GM12878 (cell line): Measurements from ENCODE around the gene KLHDC9. TPM values are rescaled to one million over a fixed set of nuclear protein-coding genes. Genes with fewer than 3 reads are reported as not detected.

ENCODE experiments used
- ATAC-seq: fragments of 200-7000 bp; cut with Tn5 transposase; 3 replicates; pipeline ENCODE4 v1.9.1; 2020; ENCODE audit warnings: mild to moderate bottlenecking, moderate library complexity
- BruUV-seq: library from RNA; stranded (reverse); fragments of 400-500 nt; replicated peaks from 2 replicates; lab custom pipeline; 2021; lab: Mats Ljungman, UMichigan
- CTCF ChIA-PET: fragments of 300-600 bp; sonication (Branson Sonifier 250); formaldehyde crosslinking; extraction: SDS; loops from one replicate; lab custom pipeline; 2021; ENCODE audit warnings: inconsistent platforms; lab: Yijun Ruan, JAX
- POLR2A ChIA-PET: fragments of 350-600 bp; formaldehyde crosslinking; extraction: SDS; loops from one replicate; lab custom pipeline; 2021; ENCODE audit warnings: inconsistent platforms; lab: Charles Lee
- RAD21 ChIA-PET: fragments of 300-600 bp; sonication (Branson Sonifier 250); formaldehyde crosslinking; loops from one replicate; lab custom pipeline; 2023; ENCODE audit warnings: antibody characterized with exemption; ENCODE audit not compliant: unreplicated experiment; lab: Charles Lee
- SMC1A ChIA-PET: fragments of 300-600 bp; sonication (Branson Sonifier 250); formaldehyde crosslinking; loops from one replicate; lab custom pipeline; 2023; ENCODE audit not compliant: unreplicated experiment, uncharacterized antibody; lab: Charles Lee
- DNase-seq: peaks from one replicate; pipeline ENCODE4 v3.0.0-alpha.2; 2011; ENCODE audit warnings: low read depth, low spot score
- FAIRE-seq: peaks from 3 replicates; lab custom pipeline; 2011; peaks lifted over from hg19 to GRCh38; lab: Jason Lieb, UNC
- H2AFZ ChIP-seq: 2 replicates; pipeline ENCODE4 v1.6.0; 2011; ENCODE audit warnings: low read depth, low read length, control low read depth; ENCODE audit not compliant: control insufficient read depth
- H3K27ac ChIP-seq: 2 replicates; pipeline ENCODE4 v1.5.1; 2011; ENCODE audit warnings: control low read depth; ENCODE audit not compliant: control insufficient read depth, insufficient read depth
- H3K27me3 ChIP-seq, 2 experiments: replicated peaks in 1 of 2; 2 replicates each; pipeline versions ENCODE4 v1.6.0 to v1.6.1; 2011; ENCODE audit warnings: low read length in 1 of 2; ENCODE audit not compliant: control insufficient read depth in 2 of 2, insufficient read depth in 2 of 2
- H3K36me3 ChIP-seq, 2 experiments: 2 replicates each; pipeline ENCODE4 v1.5.1; 2011; ENCODE audit warnings: low read length in 1 of 2; ENCODE audit not compliant: control insufficient read depth in 2 of 2, insufficient read depth in 2 of 2
- H3K4me1 ChIP-seq: 2 replicates; pipeline ENCODE4 v1.6.1; 2011; ENCODE audit warnings: mild to moderate bottlenecking, low read length, moderate library complexity, mixed read lengths; ENCODE audit not compliant: control insufficient read depth, insufficient read depth
- H3K4me2 ChIP-seq: 2 replicates; pipeline ENCODE4 v1.6.0; 2011; ENCODE audit warnings: control low read depth; ENCODE audit not compliant: control insufficient read depth, insufficient read depth
- H3K4me3 ChIP-seq: fragments of 200-600 bp; sonication (generic); 2 replicates; pipeline ENCODE4 v1.5.1; 2016
- H3K79me2 ChIP-seq: 2 replicates; pipeline ENCODE4 v1.6.0; 2011; ENCODE audit warnings: low read length; ENCODE audit not compliant: control insufficient read depth, insufficient read depth
- H3K9ac ChIP-seq: 2 replicates; pipeline ENCODE4 v1.8.0; 2011; ENCODE audit warnings: low read length, control low read depth, mixed read lengths; ENCODE audit not compliant: control insufficient read depth, insufficient read depth
- H3K9me3 ChIP-seq: replicated peaks from 3 replicates; pipeline ENCODE4 v1.5.1; 2011; ENCODE audit warnings: mild to moderate bottlenecking, low read length; ENCODE audit not compliant: control insufficient read depth, insufficient read depth
- H4K20me1 ChIP-seq: 2 replicates; pipeline ENCODE4 v1.6.0; 2011; ENCODE audit not compliant: control insufficient read depth, insufficient read depth
- BACH1 ChIP-seq: fragments of 450-650 bp; IDR thresholded peaks from 2 replicates; pipeline ENCODE4 v1.6.1; 2017; ENCODE audit warnings: mild to moderate bottlenecking, borderline replicate concordance
- CREB1 ChIP-seq: IDR thresholded peaks from 2 replicates; pipeline ENCODE4 v1.6.1; 2012; ENCODE audit warnings: low read depth, mild to moderate bottlenecking, inconsistent platforms
- ETV6 ChIP-seq, 2 experiments: fragments of 450-650 bp in 1 of 2; IDR thresholded peaks in 1 of 2; conservative IDR thresholded peaks in 1 of 2; 2 replicates each; pipeline ENCODE4 v1.6.1; 2014; ENCODE audit warnings: antibody characterized with exemption in 1 of 2, borderline replicate concordance in 1 of 2, low read depth in 1 of 2, mild to moderate bottlenecking in 1 of 2, moderate library complexity in 1 of 2
- HDAC2 ChIP-seq: fragments of 200-600 bp; sonication (generic); IDR thresholded peaks from 2 replicates; pipeline ENCODE4 v1.6.1; 2017
- MEF2A ChIP-seq: IDR thresholded peaks from 2 replicates; pipeline ENCODE4 v1.6.1; 2011; ENCODE audit warnings: low read depth, mild to moderate bottlenecking, low read length, moderate library complexity; ENCODE audit not compliant: insufficient read depth
- MXI1 ChIP-seq: fragments of 150-350 bp; IDR thresholded peaks from 2 replicates; pipeline ENCODE4 v1.6.1; 2011; ENCODE audit warnings: low read depth, mild to moderate bottlenecking, inconsistent platforms, low read length, improper control_type of control experiment
- TBL1XR1 ChIP-seq: IDR thresholded peaks from 2 replicates; pipeline ENCODE4 v1.6.1; 2012; ENCODE audit warnings: low read depth, low read length, improper control_type of control experiment
- TCF3 ChIP-seq: IDR thresholded peaks from 2 replicates; pipeline ENCODE4 v1.6.1; 2012; ENCODE audit warnings: low read depth, mild to moderate bottlenecking, low read length, borderline replicate concordance; ENCODE audit not compliant: insufficient read depth
- USF2 ChIP-seq: IDR thresholded peaks from 2 replicates; pipeline ENCODE4 v1.6.1; 2011; ENCODE audit warnings: low read depth, low read length, improper control_type of control experiment, borderline replicate concordance
- ZBED1 ChIP-seq: IDR thresholded peaks from 2 replicates; pipeline ENCODE4 v1.6.1; 2016; ENCODE audit warnings: borderline replicate concordance
- ZBTB33 ChIP-seq: fragments of 450-650 bp; IDR thresholded peaks from 2 replicates; pipeline ENCODE4 v1.6.1; 2017; ENCODE audit warnings: mild to moderate bottlenecking
- ZNF24 ChIP-seq: fragments of 450-650 bp; IDR thresholded peaks from 2 replicates; pipeline ENCODE4 v1.6.1; 2017; ENCODE audit warnings: antibody characterized with exemption, mild to moderate bottlenecking
- ZNF687 ChIP-seq: fragments of 450-650 bp; IDR thresholded peaks from 2 replicates; pipeline ENCODE4 v1.6.1; 2017; ENCODE audit warnings: mild to moderate bottlenecking, moderate library complexity
- WGBS: methylation state at CpG from one replicate; pipeline ENCODE4 v1.1.6; 2016; ENCODE audit warnings: low lambda C conversion rate; ENCODE audit not compliant: insufficient replicate concordance, insufficient coverage; ENCODE audit errors: missing lambda C conversion rate; 5-methylcytosine and 5-hydroxymethylcytosine counted together
- in situ Hi-C: fragments of 300-500 bp; cut with MboI; formaldehyde crosslinking; loops from 9 replicates; pipeline ENCODE4 v1.14.3; 2018; ENCODE audit warnings: mixed read lengths
- intact Hi-C: fragments of 100-400 bp; cut with micrococcal nuclease; formaldehyde crosslinking; loops from one replicate; pipeline ENCODE4 v1.14.2; 2022; ENCODE audit not compliant: unreplicated experiment
- polyA plus RNA-seq, 11 experiments: library from polyadenylated mRNA; depleted of rRNA in 4 of 11; unstranded in 6 of 11; stranded (reverse) in 5 of 11; fragments of >200 nt; fragmentation: Nextera tagmentation in 4 of 11; fragmentation: Illumina TruSeq in 1 of 11; extraction: Ambion mirVana in 4 of 11; extraction: Trizol in 1 of 11; gene quantifications; 1 replicate in 1 of 11; 2 replicates in 10 of 11; pipeline versions ENCODE4 v1.2.1 to v1.2.3, GENCODE V29; 2011 to 2016; ENCODE audit warnings: inconsistent platforms in 2 of 11, missing spikeins in 2 of 11, low read depth in 1 of 11
- total RNA-seq, 4 experiments: library from RNA; depleted of rRNA in 3 of 4; stranded (reverse); fragments of >200 nt in 3 of 4; fragmentation: Illumina TruSeq in 1 of 4; extraction: Trizol in 1 of 4; gene quantifications; 2 replicates each; pipeline versions ENCODE4 v1.2.1 to v1.2.3, GENCODE V29; 2013 to 2021

Gene KLHDC9
- total and polyA plus RNA-seq, 10 of the 15 experiments (the other 5 are each of a cell fraction or from before 2014, with no cell fraction given), result 0.66 to 4.9 (median 2.6) TPM

GRCh38 chr1:161128591-161129420 is 30.6 kb downstream of the KLHDC9 start:
- ChIA-PET SMC1A (interaction anchor here (0.6 to 1.5 kb wide), 6 partner anchors 9 to 388 kb away, joined by 3 to 4 read pairs (median 3); partner anchors contain the start of genes NIT1 and PFDN2), POLR2A (interaction anchor here (1.1 kb wide), 2 partner anchors 10 to 108 kb away, joined by 3 to 4 read pairs; partner anchors contain the start of gene F11R), CTCF (interaction anchor here (0.7 to 2.1 kb wide), 6 partner anchors 9 to 1547 kb away, joined by 3 to 12 read pairs (median 4); partner anchors contain the start of genes ARHGAP30, KLHDC9 and PPOX), RAD21 (interaction anchor here (1.2 kb wide), 1 partner anchor 12 kb away, joined by 4 read pairs; no protein-coding TSS in a partner anchor)
- no peak for DNase-seq
- in situ Hi-C loops, result no loop called here
- FAIRE-seq, result no peak
- H3K4me3 ChIP-seq, result no peak overlapping the region
- peaks cover 5 to 20% of the 10 kb centered on the region in 2 experiments for H3K36me3 ChIP-seq
- peaks cover 41% of the 10 kb centered on the region for H3K79me2 ChIP-seq
- no TSS peak for BruUV-seq
- H3K9ac ChIP-seq, result no peak overlapping the region
- H4K20me1 ChIP-seq, result no peaks in the 10 kb centered on the region; the same call in 1 of the 2 replicates
- no peak overlapping the region for H3K4me2 ChIP-seq
- H3K27me3 ChIP-seq, result no peaks in the 10 kb centered on the region
- H3K4me1 ChIP-seq, result peaks cover 3% of the 10 kb centered on the region
- no peaks in the 10 kb centered on the region for H3K9me3 ChIP-seq
- ATAC-seq, result no peak
- no peak overlapping the region for H2AFZ ChIP-seq
- intact Hi-C loops, result no loop called here
- TF ChIP-seq MXI1 (no peak), HDAC2 (no peak), ZBED1 (no peak), ETV6 (conservative IDR thresholded peaks at IDR 0.05 in 1 of 2, IDR thresholded peaks at IDR 0.05 in 1 of 2; ENCODE audit: borderline replicate concordance in 1 of 2, low read depth in 1 of 2) (no peak), MEF2A (no peak), CREB1 (no peak), TBL1XR1 (no peak), ZNF687 (no peak), BACH1 (no peak), ZBTB33 (no peak), TCF3 (no peak), USF2 (no peak), ZNF24 (no peak)
- no peak overlapping the region for H3K27ac ChIP-seq
- 97% methylated on average over 4 of the region's 4 CpGs for WGBS
